Ascending aorta (tissue), 2 donors: ENCODE data around the gene CCDC63. TPM values are rescaled to one million over a fixed set of nuclear protein-coding genes. Genes with fewer than 3 reads are reported as not detected.

Experiments used
- DNase-seq, 2 donors: peaks; one replicate each; pipeline ENCODE4 v3.0.0-alpha.2; 2019; ENCODE audit warnings: low spot score in 2 of 2
- H3K27ac ChIP-seq, 2 donors: fragments of 200-600 bp; sonication (generic); one replicate each; pipeline ENCODE4 v1.5.1; 2016 to 2017; ENCODE audit warnings: mild to moderate bottlenecking in 1 of 2
- H3K27me3 ChIP-seq: fragments of 200-600 bp; sonication (generic); one replicate; pipeline ENCODE4 v1.5.1; 2017
- H3K36me3 ChIP-seq, 2 donors: fragments of 200-600 bp; sonication (generic); one replicate each; pipeline ENCODE4 v1.5.1; 2016
- H3K4me1 ChIP-seq, 2 donors: fragments of 200-600 bp; sonication (generic); one replicate each; pipeline ENCODE4 v1.5.1; 2016 to 2017; ENCODE audit warnings: mild to moderate bottlenecking in 1 of 2
- H3K4me3 ChIP-seq, 2 donors: fragments of 200-600 bp; sonication (generic); one replicate each; pipeline ENCODE4 v1.5.1; 2016 to 2017; ENCODE audit warnings: mild to moderate bottlenecking in 1 of 2
- H3K9me3 ChIP-seq, 2 donors: fragments of 200-600 bp; sonication (generic); one replicate each; pipeline ENCODE4 v1.5.1; 2016
- intact Hi-C: fragments of 100-400 bp; cut with DNase I; formaldehyde crosslinking; loops from one replicate; pipeline ENCODE4 v1.15.1; 2023
- total RNA-seq: library from RNA; depleted of rRNA; stranded (reverse); fragments of >200 nt; gene quantifications from one replicate; pipeline ENCODE4 v1.1.0, GENCODE V29; 2016
- TF ChIP-seq, protein P1 (sequence below), 3 experiments: fragments of 200-600 bp in 2 of 3; fragments of 450-650 bp in 1 of 3; sonication (generic) in 2 of 3; IDR thresholded peaks; one replicate each; pipeline ENCODE4 v1.5.1; 2016 to 2019; ENCODE audit warnings: antibody characterized with exemption in 3 of 3, mild to moderate bottlenecking in 1 of 3, moderate library complexity in 1 of 3

CCDC63 gene
- total RNA-seq, 1 donor from 2014 or later = not detected

DNA sequence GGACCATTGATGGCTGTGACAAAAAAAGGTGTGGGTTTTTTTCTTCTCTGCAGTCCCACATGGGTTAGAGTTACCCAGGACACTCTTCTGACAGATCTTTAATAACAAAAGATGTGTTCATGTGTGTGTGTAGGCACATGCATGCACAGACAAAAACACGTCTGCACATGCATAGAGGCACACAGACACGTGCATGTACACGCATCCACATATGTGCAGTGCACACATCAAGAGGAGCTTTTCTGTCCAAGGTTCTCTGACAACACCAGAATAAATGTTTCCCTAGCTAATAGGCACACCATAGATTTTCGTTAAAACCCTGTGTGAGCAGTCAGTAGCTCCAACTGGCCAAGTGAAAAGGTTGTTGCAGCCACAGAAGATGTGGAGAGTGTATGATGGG lies 76.4 kb downstream of the CCDC63 start:
- intact Hi-C loops = no loop called here
- DNase-seq = no peak
- H3K27me3 ChIP-seq = no peaks in the 10 kb centered on the region

DNA sequence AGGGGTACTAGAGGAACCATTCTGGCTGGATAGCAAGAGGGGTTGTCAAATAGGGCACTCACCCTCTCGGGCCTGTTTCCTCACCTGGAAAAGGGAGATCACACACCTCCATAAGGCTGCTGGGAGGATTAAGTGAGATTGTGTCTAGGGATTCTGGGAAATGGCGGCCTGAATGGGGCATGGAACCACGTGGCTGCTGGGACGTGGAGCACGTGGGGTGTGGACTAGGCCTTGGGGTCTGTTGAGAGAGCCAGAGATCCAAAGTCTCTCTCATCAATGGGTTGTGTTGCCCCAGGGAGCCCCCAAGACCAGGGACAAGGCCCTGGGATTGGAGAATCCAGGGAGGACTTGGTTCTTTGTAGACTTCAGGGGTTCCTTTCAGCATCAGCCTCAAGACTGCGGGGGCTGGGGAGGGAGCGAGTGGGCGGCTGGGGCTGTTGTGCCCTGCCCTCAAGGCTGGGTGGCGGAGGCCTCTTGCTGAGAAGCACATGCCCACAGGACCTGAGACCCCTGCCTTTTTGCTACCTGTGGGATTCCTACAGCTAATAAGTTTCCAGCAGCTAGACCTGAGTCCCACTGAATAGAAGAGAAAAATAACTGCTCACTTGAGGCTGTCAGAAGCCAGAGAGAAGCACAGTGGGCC lies 77.0 kb downstream of the CCDC63 start:
- intact Hi-C loops = no loop called here
- no peak for DNase-seq

More for the DNA sequence above, 76.4 kb downstream of the CCDC63 start:
- H3K9me3 ChIP-seq = no peaks in the 10 kb centered on the region
- TF ChIP-seq, protein P1, sequence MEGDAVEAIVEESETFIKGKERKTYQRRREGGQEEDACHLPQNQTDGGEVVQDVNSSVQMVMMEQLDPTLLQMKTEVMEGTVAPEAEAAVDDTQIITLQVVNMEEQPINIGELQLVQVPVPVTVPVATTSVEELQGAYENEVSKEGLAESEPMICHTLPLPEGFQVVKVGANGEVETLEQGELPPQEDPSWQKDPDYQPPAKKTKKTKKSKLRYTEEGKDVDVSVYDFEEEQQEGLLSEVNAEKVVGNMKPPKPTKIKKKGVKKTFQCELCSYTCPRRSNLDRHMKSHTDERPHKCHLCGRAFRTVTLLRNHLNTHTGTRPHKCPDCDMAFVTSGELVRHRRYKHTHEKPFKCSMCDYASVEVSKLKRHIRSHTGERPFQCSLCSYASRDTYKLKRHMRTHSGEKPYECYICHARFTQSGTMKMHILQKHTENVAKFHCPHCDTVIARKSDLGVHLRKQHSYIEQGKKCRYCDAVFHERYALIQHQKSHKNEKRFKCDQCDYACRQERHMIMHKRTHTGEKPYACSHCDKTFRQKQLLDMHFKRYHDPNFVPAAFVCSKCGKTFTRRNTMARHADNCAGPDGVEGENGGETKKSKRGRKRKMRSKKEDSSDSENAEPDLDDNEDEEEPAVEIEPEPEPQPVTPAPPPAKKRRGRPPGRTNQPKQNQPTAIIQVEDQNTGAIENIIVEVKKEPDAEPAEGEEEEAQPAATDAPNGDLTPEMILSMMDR (IDR thresholded peaks at IDR 0.05) = no peak
- H3K36me3 ChIP-seq = no peaks in the 10 kb centered on the region
- H3K4me3 ChIP-seq = no peak overlapping the region
- no peak overlapping the region for H3K27ac ChIP-seq
- H3K4me1 ChIP-seq = no peaks in the 10 kb centered on the region

DNA sequence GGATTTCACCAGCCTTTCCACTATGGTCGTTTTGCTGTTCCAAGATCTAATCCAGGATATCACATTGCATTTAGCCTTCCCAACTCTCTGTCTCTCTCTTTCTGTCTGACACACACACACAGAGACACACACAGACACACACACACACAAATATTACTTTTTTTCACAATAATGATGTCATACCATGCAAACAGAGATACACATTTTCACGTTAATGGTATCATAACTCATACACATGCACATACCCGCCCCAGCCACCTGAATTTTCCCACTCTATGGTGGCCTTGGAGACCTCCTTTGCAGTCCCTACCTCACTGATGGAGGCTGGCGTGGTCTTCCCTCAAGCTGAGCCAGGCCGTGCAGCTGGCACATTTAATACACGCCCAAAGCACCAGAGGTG lies 80.8 kb downstream of the CCDC63 start:
- intact Hi-C loops = no loop called here
- DNase-seq = no peak
- Histone ChIP-seq H3K36me3 (no peaks in the 10 kb centered on the region), H3K27me3 (peaks cover 6% of the 10 kb centered on the region), H3K9me3 (no peaks in the 10 kb centered on the region), H3K4me1 (no peaks in the 10 kb centered on the region), H3K27ac (no peak overlapping the region), H3K4me3 (no peak overlapping the region)
- TF ChIP-seq, protein P1 (IDR thresholded peaks at IDR 0.05) = no peak

More for the DNA sequence above, 77.0 kb downstream of the CCDC63 start:
- H3K36me3 ChIP-seq = no peaks in the 10 kb centered on the region
- no peaks in the 10 kb centered on the region for H3K4me1 ChIP-seq
- no peak overlapping the region for H3K27ac ChIP-seq
- no peaks in the 10 kb centered on the region for H3K9me3 ChIP-seq
- TF ChIP-seq, protein P1 (IDR thresholded peaks at IDR 0.05) = no peak
- no peak overlapping the region for H3K4me3 ChIP-seq
- H3K27me3 ChIP-seq = no peaks in the 10 kb centered on the region

DNA sequence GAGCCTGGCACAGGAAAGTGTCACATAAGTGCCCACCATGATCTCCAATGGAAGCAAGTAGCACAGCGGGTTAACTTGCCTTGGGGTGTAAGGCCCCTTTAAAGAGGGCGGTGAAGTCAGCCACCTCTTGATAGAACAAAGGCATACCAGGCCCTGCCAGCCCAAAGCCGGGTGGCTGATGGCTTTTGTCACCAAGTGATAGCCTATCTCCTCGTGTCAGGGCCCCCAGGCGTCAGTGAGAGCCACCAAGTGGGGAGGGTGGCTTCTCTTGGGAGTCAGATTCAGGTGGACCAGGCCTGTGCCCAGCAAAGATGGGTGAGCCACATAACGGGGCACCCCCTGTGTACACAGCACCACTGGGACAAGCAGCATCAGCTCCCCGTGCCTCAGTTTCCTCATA lies 81.9 kb downstream of the CCDC63 start:
- Histone ChIP-seq H3K27me3 (peaks cover 6% of the 10 kb centered on the region), H3K9me3 (no peaks in the 10 kb centered on the region), H3K27ac (no peak overlapping the region), H3K36me3 (no peaks in the 10 kb centered on the region), H3K4me1 (no peaks in the 10 kb centered on the region), H3K4me3 (no peak overlapping the region)
- intact Hi-C loops = no loop called here
- no peak for DNase-seq
- TF ChIP-seq, protein P1 (IDR thresholded peaks at IDR 0.05) = no peak

DNA sequence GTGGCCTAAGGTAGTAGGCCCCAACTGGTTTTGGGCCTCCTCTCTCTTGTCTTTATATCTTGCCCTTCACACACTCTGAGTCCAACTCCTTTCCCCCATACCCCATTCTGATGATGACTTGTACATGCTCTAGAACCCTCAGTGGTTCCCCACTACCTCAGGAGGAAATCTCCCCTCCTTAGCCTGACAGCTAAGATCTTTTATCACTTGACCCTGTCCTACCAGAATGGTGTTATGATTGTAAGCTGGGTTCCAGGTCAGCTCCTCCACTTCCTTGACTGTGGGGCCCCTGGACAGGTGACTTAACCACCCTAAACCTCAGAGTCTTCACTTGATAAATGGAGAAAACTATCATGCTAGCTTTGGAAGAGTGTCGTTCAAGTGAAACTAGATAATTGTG lies 83.0 kb downstream of the CCDC63 start:
- Histone ChIP-seq H3K9me3 (no peaks in the 10 kb centered on the region), H3K36me3 (no peaks in the 10 kb centered on the region), H3K27ac (no peak overlapping the region), H3K4me1 (no peaks in the 10 kb centered on the region), H3K4me3 (no peak overlapping the region), H3K27me3 (peaks cover 6% of the 10 kb centered on the region)
- no peak for DNase-seq
- TF ChIP-seq, protein P1 (IDR thresholded peaks at IDR 0.05) = no peak
- intact Hi-C loops = no loop called here
